HG02884 (cell line): ENCODE results near the gene DCK.
"Not testable (repeated sequence)": the region's sequence is repeated elsewhere in the genome, so short reads cannot be mapped to it uniquely, and the experiment has no call there.

Experiments
- ATAC-seq: cut with Tn5 transposase; IDR thresholded peaks from one replicate; pipeline ENCODE4 v1.9.1; 2021; ENCODE audit warnings: mild to moderate bottlenecking, moderate library complexity; ENCODE audit not compliant: unreplicated experiment

DCK gene

GRCh38 chr4:71059573-71059972 is 66.1 kb downstream of the DCK start:
- not testable (repeated sequence) for ATAC-seq

GRCh38 chr4:71062436-71062835 is 69.0 kb downstream of the DCK start:
- no peak for ATAC-seq

- ATAC-seq, result no peak
Observed at GRCh38 chr4:71063711-71064110, 70.3 kb downstream of the DCK start.

- no peak for ATAC-seq
Observed at GRCh38 chr4:71064521-71064920, 71.1 kb downstream of the DCK start.

GRCh38 chr4:71065991-71066510 is 72.6 kb downstream of the DCK start:
- no peak for ATAC-seq

- ATAC-seq, result no peak
Observed at GRCh38 chr4:71066737-71067716, 73.6 kb downstream of the DCK start.

GRCh38 chr4:71069063-71069462 is 75.6 kb downstream of the DCK start:
- no peak for ATAC-seq

- ATAC-seq, result no peak
Observed at GRCh38 chr4:71070015-71070414, 76.6 kb downstream of the DCK start.

GRCh38 chr4:71074452-71075299 is 81.2 kb downstream of the DCK start:
- no peak for ATAC-seq
